Nephron progenitor cell (in vitro differentiated cells): ENCODE data around the gene TMCO4.

Experiments
- DNase-seq: peaks from one replicate; pipeline ENCODE4 v3.0.0; 2021
- H3K27ac Mint-ChIP-seq: 2 replicates; pipeline ENCODE4 v1.8.0; 2021; ENCODE audit warnings: mild to moderate bottlenecking, moderate library complexity, mixed read lengths
- H3K27me3 Mint-ChIP-seq: 2 replicates; pipeline ENCODE4 v1.8.0; 2021; ENCODE audit warnings: mild to moderate bottlenecking, low read depth, mixed read lengths; ENCODE audit not compliant: poor library complexity
- H3K36me3 Mint-ChIP-seq: 2 replicates; pipeline ENCODE4 v1.8.0; 2021; ENCODE audit warnings: low read depth, mixed read lengths
- H3K4me1 Mint-ChIP-seq: 2 replicates; pipeline ENCODE4 v1.8.0; 2021; ENCODE audit warnings: mixed read lengths
- H3K4me3 Mint-ChIP-seq: 2 replicates; pipeline ENCODE4 v1.8.0; 2021; ENCODE audit warnings: mild to moderate bottlenecking, moderate library complexity, mixed read lengths
- H3K9me3 Mint-ChIP-seq: 2 replicates; pipeline ENCODE4 v1.8.0; 2021; ENCODE audit warnings: mild to moderate bottlenecking, moderate library complexity, mixed read lengths
- TF ChIP-seq, protein P1 (sequence below): fragments of 200-600 bp; sonication (generic); IDR thresholded peaks from 2 replicates; pipeline ENCODE4 v1.5.0; 2021; ENCODE audit warnings: antibody characterized with exemption

Gene TMCO4

DNA sequence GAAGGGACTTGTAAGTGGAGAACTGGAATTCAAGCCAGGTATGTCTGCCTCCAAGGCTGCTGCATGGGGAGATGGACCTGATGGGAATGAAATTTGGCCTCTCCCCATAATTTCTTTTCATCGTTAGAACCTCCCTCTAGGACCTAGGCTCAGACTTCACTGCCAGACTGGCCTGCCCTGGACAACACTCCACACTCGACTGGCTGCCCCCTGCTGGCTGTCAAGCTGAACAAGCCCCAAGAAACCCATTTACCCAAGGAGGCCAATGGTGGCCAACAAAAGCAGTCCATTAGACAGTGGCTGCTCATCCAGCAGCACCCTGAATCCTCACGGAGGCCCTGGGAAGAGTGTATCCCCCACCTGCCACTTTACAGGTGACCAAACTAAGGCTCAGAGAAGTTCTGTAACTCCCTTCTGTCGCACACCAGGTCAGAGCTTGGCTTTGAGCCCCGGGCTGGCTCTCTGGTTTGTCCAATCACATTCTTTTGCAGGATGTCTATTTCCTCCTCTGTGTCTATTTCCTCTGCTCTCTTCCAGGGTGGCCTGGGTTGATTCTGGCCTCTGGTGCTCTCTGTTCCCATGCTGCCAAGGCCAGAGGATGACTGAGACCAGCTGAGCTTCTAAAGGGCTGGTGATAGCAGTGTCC, 11.6 kb upstream of the TMCO4 start:
- no peaks in the 10 kb centered on the region for H3K36me3 Mint-ChIP-seq
- peaks cover 22% of the 10 kb centered on the region for H3K9me3 Mint-ChIP-seq
- DNase-seq = peak; percentile 34
- H3K27ac Mint-ChIP-seq = no peak overlapping the region
- TF ChIP-seq, protein P1, sequence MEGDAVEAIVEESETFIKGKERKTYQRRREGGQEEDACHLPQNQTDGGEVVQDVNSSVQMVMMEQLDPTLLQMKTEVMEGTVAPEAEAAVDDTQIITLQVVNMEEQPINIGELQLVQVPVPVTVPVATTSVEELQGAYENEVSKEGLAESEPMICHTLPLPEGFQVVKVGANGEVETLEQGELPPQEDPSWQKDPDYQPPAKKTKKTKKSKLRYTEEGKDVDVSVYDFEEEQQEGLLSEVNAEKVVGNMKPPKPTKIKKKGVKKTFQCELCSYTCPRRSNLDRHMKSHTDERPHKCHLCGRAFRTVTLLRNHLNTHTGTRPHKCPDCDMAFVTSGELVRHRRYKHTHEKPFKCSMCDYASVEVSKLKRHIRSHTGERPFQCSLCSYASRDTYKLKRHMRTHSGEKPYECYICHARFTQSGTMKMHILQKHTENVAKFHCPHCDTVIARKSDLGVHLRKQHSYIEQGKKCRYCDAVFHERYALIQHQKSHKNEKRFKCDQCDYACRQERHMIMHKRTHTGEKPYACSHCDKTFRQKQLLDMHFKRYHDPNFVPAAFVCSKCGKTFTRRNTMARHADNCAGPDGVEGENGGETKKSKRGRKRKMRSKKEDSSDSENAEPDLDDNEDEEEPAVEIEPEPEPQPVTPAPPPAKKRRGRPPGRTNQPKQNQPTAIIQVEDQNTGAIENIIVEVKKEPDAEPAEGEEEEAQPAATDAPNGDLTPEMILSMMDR = peak; percentile 33
- H3K4me1 Mint-ChIP-seq = peaks cover 19% of the 10 kb centered on the region
- H3K27me3 Mint-ChIP-seq = peaks cover 18% of the 10 kb centered on the region
- no peak overlapping the region for H3K4me3 Mint-ChIP-seq

- Mint-ChIP-seq H3K27ac (no peak overlapping the region), H3K36me3 (no peaks in the 10 kb centered on the region), H3K4me1 (peaks cover 17% of the 10 kb centered on the region), H3K9me3 (peaks cover 22% of the 10 kb centered on the region), H3K27me3 (peaks cover 20% of the 10 kb centered on the region), H3K4me3 (no peak overlapping the region)
- DNase-seq = peak; percentile 39
- TF ChIP-seq, protein P1 = no peak
These were observed 9.5 kb upstream of the TMCO4 start for GRCh38 chr1:19809044-19809750.

DNA sequence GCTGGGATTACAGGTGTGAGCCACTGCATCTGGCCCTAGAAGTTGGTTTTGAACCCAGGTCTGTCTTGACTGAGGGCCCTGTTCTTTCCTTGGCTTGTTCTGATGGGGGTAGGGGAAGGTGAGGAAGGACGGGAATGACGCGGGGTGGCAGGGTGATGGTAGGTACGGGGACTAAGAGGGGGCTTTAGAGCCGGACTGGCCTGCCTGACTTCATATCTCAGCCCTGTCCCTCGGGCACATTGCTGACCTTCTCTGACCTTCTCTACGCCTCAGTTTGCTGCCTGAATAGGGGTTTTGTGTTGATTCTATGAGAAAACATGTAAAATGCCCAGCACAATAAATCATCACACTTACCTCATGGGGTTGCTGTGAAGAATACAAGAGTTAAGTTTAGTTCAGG, 8.6 kb upstream of the TMCO4 start:
- no peak for DNase-seq
- Mint-ChIP-seq H3K27ac (no peak overlapping the region), H3K27me3 (peaks cover 24% of the 10 kb centered on the region)

GRCh38 chr1:19804831-19805251, 5.1 kb upstream of the TMCO4 start:
- DNase-seq = no peak
- Mint-ChIP-seq H3K36me3 (no peaks in the 10 kb centered on the region), H3K4me3 (no peak overlapping the region), H3K4me1 (peaks cover 19% of the 10 kb centered on the region), H3K27ac (no peak overlapping the region), H3K9me3 (peaks cover 12% of the 10 kb centered on the region), H3K27me3 (peaks cover 50% of the 10 kb centered on the region)
- TF ChIP-seq, protein P1 = no peak

More for the DNA sequence above, 8.6 kb upstream of the TMCO4 start:
- Mint-ChIP-seq H3K36me3 (no peaks in the 10 kb centered on the region), H3K4me1 (peaks cover 10% of the 10 kb centered on the region), H3K9me3 (peaks cover 22% of the 10 kb centered on the region), H3K4me3 (no peak overlapping the region)
- TF ChIP-seq, protein P1 = no peak

- DNase-seq = no peak
These were observed 2.6 kb upstream of the TMCO4 start for GRCh38 chr1:19802269-19802668.

More at GRCh38 chr1:19802269-19802668, 2.6 kb upstream of the TMCO4 start:
- Mint-ChIP-seq H3K4me1 (peaks cover 39% of the 10 kb centered on the region), H3K4me3 (no peak overlapping the region), H3K36me3 (no peaks in the 10 kb centered on the region), H3K27ac (no peak overlapping the region), H3K9me3 (no peaks in the 10 kb centered on the region), H3K27me3 (peaks cover 59% of the 10 kb centered on the region)
- TF ChIP-seq, protein P1 = no peak
